ENCODE data around the gene PLEKHA5. TPM values are rescaled to one million over a fixed set of nuclear protein-coding genes. Genes with fewer than 3 reads are reported as not detected.

PLEKHA5 gene
- total RNA-seq, 1 donor from 2014 or later, result 102 TPM

DNA sequence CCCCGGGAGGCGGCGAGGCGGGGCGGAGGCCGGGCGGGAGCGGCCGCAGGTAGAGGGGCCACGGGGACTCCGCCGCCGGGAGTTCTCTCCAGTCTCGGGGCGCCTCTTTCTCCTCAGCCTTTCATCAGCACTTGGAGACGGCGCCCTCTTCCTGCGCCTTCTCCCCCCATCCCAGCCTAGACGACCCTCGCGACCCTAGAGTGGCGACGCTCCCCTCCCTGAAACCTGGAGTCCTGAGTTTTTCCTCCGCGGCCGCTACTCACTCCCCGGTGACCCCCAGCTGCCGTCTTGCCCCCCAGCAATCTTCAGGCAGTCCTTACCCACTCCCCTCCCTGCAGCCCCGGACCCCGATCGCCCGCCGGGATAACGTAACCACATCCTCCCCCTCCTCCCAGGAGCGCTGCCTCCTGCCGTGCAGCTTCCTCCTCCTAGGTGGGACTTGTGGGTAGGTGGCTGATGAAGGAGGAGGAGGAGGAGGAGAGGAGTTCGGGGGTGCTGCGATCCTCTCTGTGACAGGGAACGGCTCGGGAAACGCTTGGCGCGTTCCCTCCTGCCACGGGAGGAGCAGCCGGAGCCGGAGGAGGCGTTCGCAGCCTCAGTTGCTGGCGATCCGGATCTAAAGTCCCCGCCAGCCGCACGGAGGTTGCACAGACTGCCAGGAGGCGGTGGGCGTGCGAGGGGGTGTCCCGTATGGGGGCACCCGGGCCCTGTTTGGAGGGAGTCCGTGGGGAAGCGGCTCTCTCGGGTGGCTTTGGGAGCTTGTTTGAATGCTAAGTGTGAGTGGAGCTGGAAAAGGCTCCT lies 891 bp downstream of the PLEKHA5 start:
- peak; percentile 53 for DNase-seq (ENCODE audit: low spot score)

DNA sequence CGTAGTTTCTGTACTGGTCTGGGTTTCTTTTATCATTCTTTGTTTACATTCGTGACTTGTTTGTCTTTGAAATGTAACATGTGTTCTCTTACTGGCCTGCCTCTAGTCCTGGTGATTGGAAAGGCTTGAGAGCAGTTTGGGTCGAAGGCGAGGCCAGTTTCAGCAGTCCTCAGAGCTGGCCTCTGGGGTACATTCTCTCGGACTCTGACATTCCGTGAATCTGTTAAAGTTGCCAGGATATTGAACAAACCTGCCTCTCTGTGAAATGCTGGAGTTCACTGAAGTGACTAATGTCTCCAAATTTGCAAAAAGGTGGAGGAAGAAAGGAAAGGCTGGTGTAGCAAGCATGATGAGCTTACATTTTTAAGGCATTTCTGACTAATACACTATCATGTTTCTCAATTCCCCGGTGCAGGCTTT lies 1.5 kb downstream of the PLEKHA5 start:
- DNase-seq (ENCODE audit: low spot score), result no peak

DNA sequence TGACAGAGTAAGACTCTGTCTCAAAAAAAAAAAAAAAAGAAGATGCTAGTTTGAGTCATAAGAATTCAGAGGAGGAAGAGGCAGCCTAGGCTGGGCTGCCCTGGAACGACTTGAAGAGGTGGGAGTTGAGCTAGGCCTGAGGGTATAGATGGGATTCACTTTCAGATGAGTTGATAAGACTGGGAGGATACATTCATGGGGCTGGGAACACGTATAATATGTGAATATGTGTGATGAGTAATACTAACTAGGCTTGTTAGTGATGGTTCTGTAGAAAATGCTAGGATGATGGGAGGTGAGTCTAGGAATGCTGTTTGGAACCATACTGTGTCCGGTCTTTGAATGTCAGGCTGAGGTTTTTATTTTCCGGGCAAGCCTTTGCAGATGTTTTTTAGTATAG lies 9.0 kb downstream of the PLEKHA5 start:
- DNase-seq (ENCODE audit: low spot score), result no peak

DNA sequence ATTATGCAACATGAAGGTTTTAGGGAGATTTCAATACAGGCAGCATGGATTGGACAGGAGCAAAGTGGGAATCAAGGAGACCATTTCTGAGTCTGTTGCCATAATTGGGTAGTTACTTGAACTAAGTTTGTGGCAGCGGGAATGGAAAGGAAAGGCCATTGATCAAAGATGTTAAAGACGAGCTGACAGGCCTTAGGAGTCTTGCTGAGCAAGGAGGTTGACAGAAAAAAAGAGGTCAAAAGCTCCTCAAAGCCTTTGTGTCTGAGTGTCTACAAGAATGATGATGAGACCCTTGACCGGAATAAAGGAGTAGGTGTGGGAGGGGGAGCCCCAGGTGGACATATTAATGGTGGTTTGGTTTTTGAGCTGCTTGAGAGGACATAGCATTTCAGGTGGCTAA lies 9.4 kb downstream of the PLEKHA5 start:
- no peak for DNase-seq (ENCODE audit: low spot score)

DNA sequence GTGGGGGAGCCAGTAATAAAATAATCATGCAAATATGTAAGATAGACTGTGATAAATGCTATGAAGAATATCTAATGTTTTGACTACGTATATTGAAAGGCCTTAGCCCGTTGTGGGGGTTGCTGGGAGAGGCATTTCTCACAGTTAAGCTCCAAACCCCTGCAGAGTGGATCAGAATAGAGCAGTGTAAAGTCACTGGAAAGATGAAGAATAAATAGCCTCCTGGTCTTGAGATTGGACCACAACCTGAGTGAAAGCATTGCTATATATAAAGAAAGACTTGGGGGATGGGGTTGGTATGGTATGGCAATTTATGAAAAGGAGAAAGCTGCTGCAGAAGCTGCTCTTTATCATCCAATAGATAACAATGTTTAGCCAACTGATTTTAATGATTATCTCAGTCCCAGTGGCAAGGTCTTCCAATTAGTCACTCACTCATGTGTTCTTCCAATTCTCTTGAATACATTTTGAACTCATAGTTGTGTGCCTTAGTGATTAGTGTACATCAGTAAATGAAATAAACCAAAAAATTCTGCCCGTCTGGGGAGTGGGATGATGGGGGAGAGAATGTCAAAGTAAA lies 10.2 kb downstream of the PLEKHA5 start:
- no peak for DNase-seq (ENCODE audit: low spot score)

DNA sequence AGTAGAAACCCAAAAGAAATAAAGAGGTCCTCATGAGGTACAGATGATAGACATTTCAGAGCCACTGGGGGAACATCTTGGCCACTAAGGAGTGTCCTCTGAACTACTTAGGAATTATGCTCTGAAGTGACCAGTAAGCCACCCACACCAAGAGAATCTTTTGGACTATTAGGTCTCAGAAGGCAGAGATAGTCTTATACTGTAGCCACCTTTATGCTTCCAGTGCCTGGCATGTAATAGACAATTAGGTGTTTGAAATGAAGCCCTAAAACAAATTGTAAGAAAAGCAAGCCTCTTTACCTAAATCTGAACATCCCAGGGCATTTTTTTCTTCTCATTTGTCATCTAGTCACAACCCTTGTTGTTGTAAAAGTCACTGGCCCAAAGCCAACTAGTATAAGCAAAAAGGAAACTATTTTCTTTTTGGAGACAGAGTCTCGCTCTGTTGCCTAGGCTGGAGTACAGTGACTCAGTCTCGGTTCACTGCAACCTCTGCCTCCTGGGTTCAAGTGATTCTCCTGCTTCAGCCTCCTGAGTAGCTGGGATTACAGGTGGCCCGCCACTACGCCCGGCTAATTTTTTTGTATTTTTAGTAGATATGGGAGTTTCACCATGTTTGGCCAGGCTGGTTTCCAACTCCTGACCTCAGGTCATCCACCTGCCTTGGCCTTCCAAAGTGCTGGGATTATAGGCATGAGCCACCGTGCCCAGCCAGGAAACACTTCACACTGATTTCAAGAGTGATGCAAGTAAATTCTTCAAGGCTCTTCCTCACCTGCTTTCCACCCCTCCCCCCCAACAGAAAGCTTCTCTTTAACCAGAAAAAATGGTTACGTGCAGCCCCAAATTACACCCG lies 11.1 kb downstream of the PLEKHA5 start:
- DNase-seq (ENCODE audit: low spot score), result no peak

DNA sequence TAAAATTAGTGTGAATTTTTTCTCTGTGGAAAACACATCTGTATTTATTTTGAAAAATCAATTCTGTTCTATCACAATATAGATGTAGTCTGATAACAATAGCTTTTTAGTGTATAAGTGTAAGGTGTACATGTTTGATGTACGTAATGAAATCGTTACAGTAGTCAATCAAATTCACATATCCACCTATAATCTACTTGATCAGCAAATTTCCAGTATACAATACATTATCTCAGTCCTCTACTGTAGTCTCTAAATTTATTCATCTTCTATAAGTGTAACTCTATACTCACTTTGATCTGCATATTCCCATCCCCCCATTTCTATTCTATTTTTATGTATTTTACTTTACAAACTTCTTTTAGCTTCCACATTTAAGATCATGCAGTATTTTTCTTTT lies 13.0 kb downstream of the PLEKHA5 start:
- DNase-seq (ENCODE audit: low spot score), result no peak

DNA sequence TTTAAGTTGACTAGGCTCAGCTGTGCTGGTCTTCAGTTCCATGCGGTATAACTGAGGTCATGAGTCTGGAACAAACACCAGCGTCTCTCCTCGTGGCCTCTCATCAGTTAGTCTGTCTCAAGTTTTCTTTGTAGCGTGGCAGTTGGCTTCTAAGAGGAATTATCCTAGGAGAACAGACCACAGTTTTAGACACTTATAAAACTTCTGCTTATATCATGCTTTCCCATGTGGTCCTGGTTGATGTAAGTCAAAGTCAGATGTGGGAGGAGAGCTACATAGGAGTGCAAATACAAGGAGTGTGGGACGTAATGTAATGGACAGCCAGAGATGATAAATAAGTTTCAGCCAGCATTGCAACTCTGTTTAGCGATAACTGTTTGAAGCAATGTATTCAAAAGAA lies 14.8 kb downstream of the PLEKHA5 start:
- DNase-seq (ENCODE audit: low spot score), result no peak

DNA sequence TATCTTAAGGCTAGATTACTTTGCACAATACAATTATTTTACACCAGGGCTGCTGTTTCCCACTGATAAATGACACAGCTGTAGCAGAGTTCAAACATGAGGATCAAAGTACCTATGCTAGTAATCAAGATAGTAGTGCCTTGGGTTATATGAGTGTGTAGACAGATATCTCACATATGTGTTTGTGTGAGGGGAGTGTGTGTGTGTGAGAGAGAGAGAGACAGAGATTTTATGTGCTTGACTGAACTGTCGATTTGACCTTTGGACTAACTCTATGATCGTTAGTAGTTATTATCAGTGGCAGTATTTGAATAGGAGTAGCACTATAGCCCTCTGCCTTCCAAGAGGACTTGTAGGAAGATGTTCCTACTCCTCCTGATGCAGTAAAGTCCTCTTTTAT lies 15.5 kb downstream of the PLEKHA5 start:
- no peak for DNase-seq (ENCODE audit: low spot score)

DNA sequence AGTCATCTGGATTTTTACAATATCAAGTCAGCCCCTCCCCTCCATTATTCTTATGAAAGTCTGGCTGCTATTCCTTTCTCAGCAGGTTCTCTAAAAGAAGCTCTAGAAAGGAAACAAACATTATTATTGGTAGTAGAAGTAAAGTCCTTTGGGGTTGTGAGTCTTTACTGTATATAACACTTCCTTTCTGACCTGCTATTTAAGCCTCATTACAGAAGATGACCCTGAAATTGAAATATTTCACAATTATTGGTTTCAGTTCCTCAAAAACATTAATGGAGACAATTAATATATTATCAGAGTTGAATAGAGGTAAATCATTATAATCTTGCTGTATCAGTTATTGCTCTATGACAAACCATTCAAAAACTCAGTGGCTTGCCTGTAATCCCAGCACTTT lies 19.3 kb downstream of the PLEKHA5 start:
- DNase-seq (ENCODE audit: low spot score), result no peak

DNA sequence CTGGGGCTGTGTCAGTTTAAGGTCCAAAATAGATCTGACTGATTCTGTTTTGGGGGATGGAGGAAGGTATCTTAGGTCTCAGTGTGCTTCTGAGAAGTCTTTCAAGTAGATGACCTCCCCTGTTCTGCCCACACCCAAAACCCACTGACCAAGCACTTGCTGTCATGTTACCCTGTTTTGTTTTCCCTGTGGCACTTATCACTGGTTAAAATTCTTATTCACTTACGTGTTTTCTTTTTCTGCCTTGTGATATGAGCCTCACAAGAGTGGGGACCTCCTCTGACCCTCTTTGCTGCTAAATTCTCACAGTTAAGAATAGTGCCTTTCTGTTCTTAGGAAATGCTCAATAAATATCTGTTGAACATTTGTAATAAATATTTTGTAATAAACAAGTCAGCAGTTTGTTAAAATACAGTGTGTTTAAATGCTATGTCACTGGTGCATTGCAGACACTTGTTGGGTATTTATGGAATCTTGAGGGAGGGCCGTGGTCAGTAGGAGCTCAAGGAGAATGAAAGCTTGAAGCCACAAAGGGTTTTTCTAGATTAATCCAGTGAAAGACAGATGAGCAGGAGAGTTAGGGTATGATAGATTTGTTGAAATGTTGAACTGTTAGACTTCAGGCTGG lies 20.9 kb downstream of the PLEKHA5 start:
- no peak for DNase-seq (ENCODE audit: low spot score)

DNA sequence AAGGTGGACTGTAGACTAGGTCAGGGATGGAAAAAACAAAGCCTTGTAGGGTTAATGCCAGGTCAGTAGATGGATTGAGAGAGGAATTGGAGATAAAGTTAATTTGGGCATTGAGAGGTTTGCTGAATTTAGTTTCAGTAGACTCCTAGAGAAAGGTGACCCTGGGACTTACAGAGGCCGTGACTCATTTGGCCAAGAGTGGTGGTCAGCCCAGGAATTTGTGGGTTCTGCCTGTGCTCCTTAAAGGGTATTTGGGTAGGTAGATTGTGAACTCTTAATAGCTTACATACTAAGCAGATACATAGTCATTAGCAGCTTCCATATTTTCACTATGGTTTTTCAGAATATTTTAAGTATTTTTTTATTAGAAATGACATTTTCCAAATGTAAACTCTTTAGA lies 21.8 kb downstream of the PLEKHA5 start:
- DNase-seq (ENCODE audit: low spot score), result no peak

DNA sequence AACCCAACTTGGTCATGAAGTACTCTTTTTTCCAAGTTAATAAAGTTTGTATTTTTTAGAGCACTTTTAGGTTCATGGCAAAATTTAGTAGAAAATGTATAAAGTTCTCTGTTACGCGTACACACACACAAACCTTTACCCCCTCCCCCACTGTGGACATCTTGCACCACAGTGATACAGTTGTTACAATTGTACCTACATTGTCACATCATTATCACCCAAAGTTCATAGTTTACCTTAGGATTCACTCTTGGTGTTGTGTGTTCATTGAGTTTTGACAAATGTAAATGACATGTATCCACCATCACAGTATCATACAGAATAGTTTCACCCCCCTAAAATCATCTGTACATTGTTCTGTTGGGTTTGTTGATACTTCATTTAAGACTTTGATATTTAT lies 23.9 kb downstream of the PLEKHA5 start:
- DNase-seq (ENCODE audit: low spot score), result no peak

DNA sequence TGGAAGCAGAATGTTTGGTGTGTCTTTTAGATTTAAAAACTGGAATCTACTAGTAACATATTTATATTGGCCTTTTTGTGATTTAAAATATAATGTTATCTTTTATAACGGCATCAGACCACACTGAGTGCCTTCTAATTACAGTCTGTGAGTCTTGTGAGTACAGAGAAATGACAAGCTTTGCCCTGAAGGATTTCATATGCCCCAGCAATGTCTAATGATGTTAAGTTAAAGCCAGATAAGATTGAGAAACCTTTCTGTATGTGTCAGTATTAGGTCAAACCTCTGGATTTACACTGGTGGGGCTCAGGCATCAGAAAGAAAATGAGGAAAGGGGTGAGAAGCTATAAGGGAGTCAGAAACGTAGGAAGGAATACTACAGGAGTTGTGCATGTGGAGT lies 25.2 kb downstream of the PLEKHA5 start:
- DNase-seq (ENCODE audit: low spot score), result no peak

DNA sequence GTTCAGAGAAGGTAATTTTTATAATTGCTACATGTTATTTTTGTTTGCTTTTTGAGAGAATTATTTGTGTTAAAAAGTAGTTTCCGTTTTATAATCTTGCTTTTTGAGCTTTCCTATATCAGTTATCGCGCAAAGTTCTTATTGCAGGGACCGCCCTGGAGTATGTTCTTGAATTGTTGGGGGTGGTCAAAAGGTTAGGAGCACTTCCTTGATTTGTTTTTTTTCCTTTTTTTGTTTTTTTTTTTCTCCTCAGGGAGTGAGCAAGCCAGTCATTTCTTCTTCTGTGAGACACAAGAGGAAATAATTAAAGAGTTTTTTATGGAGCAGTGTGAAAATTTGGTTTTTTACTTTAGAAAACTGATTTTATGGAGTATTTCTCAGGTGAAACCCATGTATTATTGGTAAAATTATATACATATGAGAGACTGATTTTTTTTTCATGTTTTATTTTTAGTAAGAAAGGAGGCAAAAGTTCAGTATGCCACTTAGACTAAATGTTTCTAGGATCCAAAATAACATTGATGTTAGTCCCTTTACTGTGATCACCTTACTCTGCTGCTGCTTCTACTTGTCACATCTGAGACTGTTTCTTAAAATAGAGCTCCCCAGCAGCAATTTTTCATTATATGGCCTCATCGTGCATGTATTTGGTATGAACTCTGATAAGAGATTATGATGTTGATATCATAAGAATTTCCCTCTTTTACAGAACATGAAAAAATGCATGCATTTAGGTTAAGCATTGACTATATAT lies 26.6 kb downstream of the PLEKHA5 start:
- no peak for DNase-seq (ENCODE audit: low spot score)

DNA sequence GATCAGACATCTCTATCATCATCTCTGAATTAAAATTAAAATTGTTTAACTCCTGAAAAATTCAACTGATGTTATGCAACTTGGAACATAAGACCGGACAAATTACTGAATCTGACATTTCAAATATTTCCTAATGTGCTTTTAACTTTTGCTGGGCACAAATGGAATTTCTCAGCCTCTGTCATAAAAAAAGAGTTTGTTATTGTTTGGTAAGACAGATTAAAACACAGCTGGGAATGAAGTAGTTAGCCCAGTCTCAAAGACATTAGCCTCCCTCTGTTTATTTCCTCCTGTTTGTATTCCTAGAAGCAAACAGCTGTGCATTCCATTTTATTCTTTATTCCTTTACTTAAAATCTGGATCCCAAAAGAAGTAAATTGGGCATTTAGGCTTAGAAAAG lies 29.4 kb downstream of the PLEKHA5 start:
- DNase-seq (ENCODE audit: low spot score), result no peak

DNA sequence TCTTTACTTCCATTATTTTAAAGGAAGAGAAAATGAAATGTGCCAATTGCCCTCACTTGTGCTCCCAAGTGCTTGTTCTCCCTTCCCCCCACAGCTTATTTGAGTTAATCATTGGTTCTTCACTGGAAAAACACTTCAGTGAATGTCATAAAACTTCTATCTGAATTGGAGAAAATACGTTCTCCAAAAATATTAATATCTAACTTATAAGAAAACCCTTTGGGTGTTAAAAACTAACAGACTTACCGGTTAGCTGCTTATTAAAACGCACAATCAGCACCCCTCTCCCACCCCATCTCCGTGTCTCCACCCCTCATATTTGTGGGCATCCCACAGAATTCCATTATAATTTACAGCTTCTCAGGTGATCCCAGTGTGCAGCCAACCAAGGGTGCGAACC lies 31.7 kb downstream of the PLEKHA5 start:
- DNase-seq (ENCODE audit: low spot score), result no peak

DNA sequence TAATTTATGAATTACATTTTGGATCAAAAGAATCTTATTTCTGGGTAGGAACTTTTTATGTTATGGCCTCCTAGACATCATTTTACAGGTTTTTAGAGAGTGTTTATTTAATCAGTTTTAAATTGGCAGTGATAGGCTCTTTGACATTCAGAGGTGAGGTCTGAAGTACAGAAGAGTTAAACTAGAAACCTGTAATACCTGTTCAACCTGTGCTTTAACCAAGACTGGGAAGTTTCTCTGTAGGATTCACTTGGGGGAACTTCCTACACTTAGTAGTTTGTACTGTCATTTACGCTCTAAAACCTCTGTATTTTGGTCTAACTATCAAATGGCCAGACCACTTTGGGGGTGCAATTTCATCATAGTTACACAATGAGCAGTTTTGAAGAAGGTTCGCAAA lies 35.9 kb downstream of the PLEKHA5 start:
- no peak for DNase-seq (ENCODE audit: low spot score)

DNA sequence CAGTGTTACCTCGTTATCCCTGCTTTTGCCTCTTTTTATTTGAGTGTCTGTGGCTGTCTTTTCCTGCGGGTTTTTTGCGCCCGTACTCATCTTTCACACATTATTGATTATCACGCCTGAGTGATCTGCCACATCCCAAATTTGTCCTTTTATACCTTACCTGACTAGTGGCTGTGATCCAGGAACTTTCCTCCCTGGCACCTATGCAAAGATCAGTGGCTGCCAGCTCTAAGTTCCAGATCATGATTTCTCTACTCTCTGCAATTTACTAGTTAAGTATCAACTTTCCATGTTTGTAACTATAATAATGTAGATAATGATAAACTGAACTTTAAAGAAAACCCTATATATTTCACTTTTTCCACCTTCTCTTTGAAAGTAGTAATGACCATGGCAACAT lies 36.9 kb downstream of the PLEKHA5 start:
- DNase-seq (ENCODE audit: low spot score), result no peak

DNA sequence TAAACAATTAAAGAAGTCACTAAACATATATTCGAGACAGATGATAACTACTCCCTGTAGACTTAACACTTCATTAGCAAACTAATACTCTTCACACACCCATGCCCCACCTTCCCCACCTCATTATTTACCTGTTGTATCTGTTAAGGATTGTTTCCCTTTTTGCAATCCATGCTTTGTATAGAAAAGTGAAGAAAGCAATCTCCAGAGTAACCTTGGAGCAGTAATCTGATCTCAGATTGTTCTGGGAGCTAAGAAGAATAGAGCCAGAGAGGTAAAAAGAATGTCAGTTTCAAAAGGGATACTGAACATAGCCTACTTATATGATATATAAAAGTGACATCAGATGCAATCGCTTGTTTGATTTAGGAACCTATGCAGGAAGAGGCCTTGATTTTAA lies 37.4 kb downstream of the PLEKHA5 start:
- no peak for DNase-seq (ENCODE audit: low spot score)

DNA sequence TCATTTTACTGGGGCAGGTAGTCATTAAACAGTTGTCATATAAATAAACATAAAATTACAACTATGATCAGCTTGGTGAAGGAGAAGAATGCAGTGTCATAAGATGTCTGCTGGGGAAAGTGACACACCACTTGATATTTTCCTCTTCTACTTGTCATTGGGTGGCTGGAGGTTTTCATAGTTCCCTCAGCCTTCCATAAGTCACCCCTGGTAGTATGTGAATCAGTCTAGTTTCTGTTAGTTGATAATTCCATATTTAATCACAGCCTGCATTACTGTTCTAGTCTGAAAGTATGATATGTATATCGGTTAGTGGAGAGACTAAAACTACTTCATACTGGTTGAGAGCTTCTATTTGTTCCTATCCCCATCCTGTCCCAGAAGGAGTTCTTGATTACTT lies 38.2 kb downstream of the PLEKHA5 start:
- DNase-seq (ENCODE audit: low spot score), result no peak

DNA sequence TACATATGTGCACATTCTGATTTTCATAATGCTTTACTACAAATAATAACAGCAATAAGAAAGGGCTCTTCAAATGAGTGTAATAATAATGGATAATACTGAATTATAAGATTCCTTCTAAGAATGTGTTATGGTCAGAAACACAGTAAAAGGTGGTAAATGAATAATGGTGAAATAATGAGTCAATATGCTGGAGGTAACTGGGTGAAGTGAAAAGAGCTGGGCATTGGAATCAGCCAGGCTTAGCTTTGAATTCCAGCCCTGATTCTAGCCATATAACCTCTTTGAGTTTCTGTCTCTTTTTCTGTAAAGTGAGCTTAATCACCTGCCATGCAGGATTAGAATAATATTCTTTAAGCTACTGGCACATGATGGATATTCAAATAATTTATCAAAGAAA lies 39.1 kb downstream of the PLEKHA5 start:
- DNase-seq (ENCODE audit: low spot score), result no peak
